DND-41 (cell line): ENCODE results near the gene SPEG.

Experiments
- ATAC-seq: fragments of 200-7000 bp; cut with Tn5 transposase; 3 replicates; pipeline ENCODE4 v1.9.1; 2021; ENCODE audit warnings: low read depth; ENCODE audit not compliant: insufficient read depth
- DNase-seq: peaks from one replicate; pipeline ENCODE4 v3.0.0-alpha.2; 2020
- H2AFZ ChIP-seq: 2 replicates; pipeline ENCODE4 v1.6.0; 2012; ENCODE audit warnings: low read depth, low read length
- H3K27ac ChIP-seq: 2 replicates; pipeline ENCODE4 v1.5.1; 2012; ENCODE audit warnings: low read length, inconsistent platforms
- H3K27me3 ChIP-seq: fragments of 200-600 bp; sonication (generic); 2 replicates; pipeline ENCODE4 v1.6.0; 2012; ENCODE audit warnings: low read length, mild to moderate bottlenecking, inconsistent platforms; ENCODE audit not compliant: insufficient read depth, poor library complexity
- H3K36me3 ChIP-seq: 2 replicates; pipeline ENCODE4 v1.5.1; 2012; ENCODE audit warnings: low read length, inconsistent platforms; ENCODE audit not compliant: insufficient read depth
- H3K4me1 ChIP-seq: 2 replicates; pipeline ENCODE4 v1.5.1; 2012; ENCODE audit warnings: mild to moderate bottlenecking, low read length; ENCODE audit not compliant: insufficient read depth
- H3K4me2 ChIP-seq: 2 replicates; pipeline ENCODE4 v1.6.0; 2012; ENCODE audit warnings: mild to moderate bottlenecking, moderate library complexity, low read length, inconsistent platforms; ENCODE audit not compliant: insufficient read depth
- H3K4me3 ChIP-seq, 2 experiments: fragments of 200-600 bp in 1 of 2; shearing (Covaris generic) in 1 of 2; 2 replicates each; pipeline ENCODE4 v1.5.1; 2012 to 2016; ENCODE audit warnings: inconsistent platforms in 2 of 2, low read length in 2 of 2, mild to moderate bottlenecking in 2 of 2, low read depth in 1 of 2, moderate library complexity in 1 of 2
- H3K79me2 ChIP-seq: 2 replicates; pipeline ENCODE4 v1.6.0; 2012; ENCODE audit warnings: low read length, inconsistent platforms; ENCODE audit not compliant: insufficient read depth
- H3K9ac ChIP-seq: 2 replicates; pipeline ENCODE4 v1.6.0; 2012; ENCODE audit warnings: low read depth, mild to moderate bottlenecking, inconsistent platforms, low read length, moderate library complexity
- H3K9me3 ChIP-seq: 2 replicates; pipeline ENCODE4 v1.5.1; 2012; ENCODE audit warnings: low read length, moderate library complexity, mild to moderate bottlenecking, inconsistent platforms; ENCODE audit not compliant: insufficient read depth, severe bottlenecking
- H4K20me1 ChIP-seq: 2 replicates; pipeline ENCODE4 v1.6.0; 2012; ENCODE audit warnings: low read length; ENCODE audit not compliant: insufficient read depth
- CTCF ChIP-seq: IDR thresholded peaks from 2 replicates; pipeline ENCODE4 v1.5.1; 2012; ENCODE audit warnings: borderline replicate concordance, low read length, moderate library complexity, mild to moderate bottlenecking; ENCODE audit not compliant: poor library complexity, severe bottlenecking; ENCODE audit errors: extremely low read depth
- EZH2 ChIP-seq: IDR thresholded peaks from 3 replicates; pipeline ENCODE4 v1.6.1; 2012; ENCODE audit warnings: borderline replicate concordance, low read depth, mild to moderate bottlenecking, moderate library complexity, low read length, inconsistent platforms; ENCODE audit not compliant: severe bottlenecking

The SPEG gene

DNA sequence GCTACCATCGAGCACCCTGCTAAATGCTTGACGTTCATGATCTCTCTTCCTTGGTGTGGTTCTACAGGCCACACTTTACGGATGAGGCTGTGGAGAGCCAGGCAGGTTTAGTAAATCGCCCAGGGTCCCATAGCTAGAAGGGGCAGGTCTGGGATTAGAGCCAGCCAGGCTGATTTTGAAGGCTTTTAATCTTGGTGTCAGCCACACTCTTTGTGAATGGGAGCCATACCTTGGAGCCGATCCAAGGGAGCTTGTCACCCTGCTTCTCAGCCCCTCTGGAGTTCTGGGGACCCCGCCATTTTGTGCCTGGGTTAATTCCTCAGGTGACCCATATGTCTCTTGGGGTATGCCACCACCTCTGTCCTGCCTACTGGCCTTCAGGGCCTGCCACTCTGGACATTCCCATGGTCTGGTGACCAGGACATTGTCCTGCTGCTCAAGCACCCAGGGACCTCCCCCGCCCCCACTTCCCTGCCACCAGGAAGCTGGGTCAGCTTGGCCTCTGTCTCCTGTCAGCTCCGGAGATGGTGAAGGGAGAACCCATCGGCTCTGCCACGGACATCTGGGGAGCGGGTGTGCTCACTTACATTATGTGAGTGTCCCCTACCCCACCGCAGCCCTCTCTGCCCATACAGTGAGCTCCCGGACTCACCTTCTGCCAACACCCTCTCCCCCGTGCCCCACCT lies 56.8 kb downstream of the SPEG start:
- no peaks in the 10 kb centered on the region; the same call in none of the 2 replicates for H4K20me1 ChIP-seq
- H3K4me1 ChIP-seq, result peaks cover 3% of the 10 kb centered on the region; the same call in 1 of the 2 replicates
- DNase-seq (no peak), ATAC-seq (no peak)
- no peak overlapping the region for H3K4me2 ChIP-seq
- H3K9me3 ChIP-seq, result no peaks in the 10 kb centered on the region
- H3K27me3 ChIP-seq, result peaks cover 2% of the 10 kb centered on the region
- no peak for TF ChIP-seq EZH2
- TF ChIP-seq CTCF, result no peak
- no peaks in the 10 kb centered on the region for H3K36me3 ChIP-seq
- no peaks in the 10 kb centered on the region for H3K79me2 ChIP-seq
- H3K9ac ChIP-seq, result no peak overlapping the region
- no peak overlapping the region for H3K4me3 ChIP-seq
- H3K27ac ChIP-seq, result no peak overlapping the region
- H2AFZ ChIP-seq, result no peak overlapping the region

DNA sequence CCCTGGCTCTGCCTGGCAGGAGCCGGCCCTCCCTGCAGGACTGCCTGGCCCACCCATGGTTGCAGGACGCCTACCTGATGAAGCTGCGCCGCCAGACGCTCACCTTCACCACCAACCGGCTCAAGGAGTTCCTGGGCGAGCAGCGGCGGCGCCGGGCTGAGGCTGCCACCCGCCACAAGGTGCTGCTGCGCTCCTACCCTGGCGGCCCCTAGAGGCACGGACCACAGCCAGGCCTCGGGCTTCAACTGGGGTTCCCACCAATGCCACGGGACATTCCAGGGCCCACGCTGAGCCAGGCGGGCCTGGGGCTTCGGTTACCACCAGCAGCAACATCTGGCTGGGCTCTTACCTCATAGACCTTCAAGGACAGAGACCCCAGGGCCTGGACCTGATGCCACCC lies 57.9 kb downstream of the SPEG start:
- no peak for ATAC-seq

DNA sequence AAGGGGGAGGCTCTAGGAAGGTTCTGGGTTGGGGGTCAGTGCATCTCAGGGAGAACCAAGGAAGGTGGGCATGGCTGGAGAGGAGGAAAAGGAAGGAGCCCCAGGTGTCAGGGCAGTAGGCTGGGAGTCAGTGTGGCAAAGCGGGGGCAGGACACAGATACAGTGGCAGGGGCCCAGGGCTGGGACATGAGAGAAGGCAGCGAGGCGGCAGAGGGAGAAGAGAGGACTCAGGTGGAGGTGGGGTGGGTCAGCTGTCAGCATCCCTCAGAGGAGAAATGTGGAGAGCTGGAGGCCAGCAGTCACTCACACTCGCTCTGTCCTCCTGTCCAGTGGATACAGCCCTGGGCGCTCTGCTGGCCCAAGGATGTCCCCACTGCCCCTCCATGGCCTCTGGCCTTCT lies 58.4 kb downstream of the SPEG start:
- peaks cover 2% of the 10 kb centered on the region for H3K27me3 ChIP-seq
- H3K4me2 ChIP-seq, result no peak overlapping the region
- no peaks in the 10 kb centered on the region; the same call in none of the 2 replicates for H4K20me1 ChIP-seq
- no peak overlapping the region for H3K9ac ChIP-seq
- DNase-seq (no peak), ATAC-seq (no peak)
- H3K4me3 ChIP-seq, result no peak overlapping the region
- peaks cover 10% of the 10 kb centered on the region for H3K4me1 ChIP-seq
- no peaks in the 10 kb centered on the region for H3K36me3 ChIP-seq
- no peak overlapping the region for H2AFZ ChIP-seq
- no peak overlapping the region for H3K27ac ChIP-seq
- TF ChIP-seq CTCF (no peak), EZH2 (no peak)
- no peaks in the 10 kb centered on the region for H3K9me3 ChIP-seq
- no peaks in the 10 kb centered on the region for H3K79me2 ChIP-seq

More for the DNA sequence above, 57.9 kb downstream of the SPEG start:
- Histone ChIP-seq H4K20me1 (no peaks in the 10 kb centered on the region; the same call in none of the 2 replicates), H3K27me3 (peaks cover 2% of the 10 kb centered on the region), H3K9ac (no peak overlapping the region), H3K27ac (no peak overlapping the region), H2AFZ (no peak overlapping the region), H3K9me3 (no peaks in the 10 kb centered on the region), H3K79me2 (no peaks in the 10 kb centered on the region), H3K36me3 (no peaks in the 10 kb centered on the region), H3K4me1 (peaks cover 4% of the 10 kb centered on the region), H3K4me3 (no peak overlapping the region), H3K4me2 (no peak overlapping the region)
- no peak for TF ChIP-seq EZH2
- no peak for TF ChIP-seq CTCF
- DNase-seq, result no peak
